NT2/D1 (cell line): ENCODE measurements around the gene CLIP4.

Source experiments
- DNase-seq: peaks from one replicate; pipeline ENCODE4 v3.0.0-alpha.2; 2011; ENCODE audit warnings: low read depth, low spot score
- H3K27me3 ChIP-seq: 2 replicates; pipeline ENCODE4 v1.6.0; 2011; ENCODE audit warnings: mild to moderate bottlenecking; ENCODE audit not compliant: insufficient read length, insufficient read depth
- H3K36me3 ChIP-seq: 2 replicates; pipeline ENCODE4 v1.6.1; 2011; ENCODE audit warnings: mild to moderate bottlenecking, low read length, mixed read lengths; ENCODE audit not compliant: insufficient read depth, insufficient read length
- H3K4me1 ChIP-seq: 2 replicates; pipeline ENCODE4 v1.5.1; 2011; ENCODE audit not compliant: insufficient read depth, insufficient read length
- H3K4me3 ChIP-seq: 2 replicates; pipeline ENCODE4 v1.5.1; 2011; ENCODE audit warnings: low read depth; ENCODE audit not compliant: insufficient read length
- H3K9ac ChIP-seq: 2 replicates; pipeline ENCODE4 v1.6.0; 2011; ENCODE audit warnings: low read depth; ENCODE audit not compliant: insufficient read length
- H3K9me3 ChIP-seq: 2 replicates; pipeline ENCODE4 v1.5.1; 2011; ENCODE audit warnings: mild to moderate bottlenecking, low read length; ENCODE audit not compliant: insufficient read depth
- SUZ12 ChIP-seq: IDR thresholded peaks from 2 replicates; pipeline ENCODE4 v1.6.1; 2011; ENCODE audit not compliant: insufficient read length, insufficient read depth; ENCODE audit errors: extremely low read depth
- YY1 ChIP-seq: IDR thresholded peaks from 2 replicates; pipeline ENCODE4 v1.6.1; 2011; ENCODE audit not compliant: insufficient read length, insufficient read depth
- ZNF274 ChIP-seq: IDR thresholded peaks from 2 replicates; pipeline ENCODE4 v1.6.1; 2011; ENCODE audit warnings: mild to moderate bottlenecking, low read depth, low read length

Gene CLIP4

DNA sequence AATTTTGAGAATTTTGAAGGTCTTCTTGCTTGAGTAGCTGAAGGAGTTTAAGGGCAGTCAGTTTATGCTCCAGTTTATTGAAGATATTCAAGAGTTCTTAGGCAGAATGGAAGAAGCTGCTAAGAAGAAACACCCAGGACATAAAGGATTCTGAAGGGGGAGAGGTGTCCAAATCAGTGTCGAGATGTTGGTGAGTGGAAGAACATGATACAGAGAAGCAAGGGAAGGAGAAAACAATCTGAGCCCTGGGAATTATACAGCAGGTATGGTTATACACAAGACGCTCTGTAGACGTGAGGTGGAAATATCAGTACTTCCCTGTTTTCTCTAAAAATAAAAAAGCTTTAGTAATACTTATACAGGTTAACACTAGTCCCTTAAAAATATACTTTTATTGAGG, 60.1 kb downstream of the CLIP4 start:
- Histone ChIP-seq H3K9ac (no peak overlapping the region), H3K36me3 (no peaks in the 10 kb centered on the region), H3K27me3 (peaks cover 35% of the 10 kb centered on the region), H3K4me3 (no peak overlapping the region), H3K4me1 (no peaks in the 10 kb centered on the region), H3K9me3 (no peaks in the 10 kb centered on the region)
- TF ChIP-seq ZNF274 (no peak), YY1 (no peak)
- no peak for DNase-seq

DNA sequence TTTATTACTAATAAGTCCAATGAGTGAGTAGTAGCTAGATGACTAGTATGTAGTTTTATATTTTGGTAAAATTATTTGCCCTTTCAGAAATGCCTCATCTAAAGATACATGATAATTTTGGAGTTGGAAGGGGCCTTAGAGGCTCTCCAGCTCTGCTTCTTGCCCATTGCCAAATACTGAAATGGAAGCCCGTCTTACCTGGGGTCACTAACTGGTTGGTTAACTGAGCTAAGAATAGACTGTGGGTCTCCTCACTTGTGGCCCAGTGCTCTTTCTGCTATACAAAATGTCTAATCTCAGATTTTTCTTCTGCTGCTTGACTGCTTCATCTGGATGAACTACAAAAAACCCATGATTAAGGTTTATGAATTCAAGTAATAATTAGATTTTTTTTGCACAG, 67.1 kb downstream of the CLIP4 start:
- H3K27me3 ChIP-seq, result peaks cover 19% of the 10 kb centered on the region
- no peaks in the 10 kb centered on the region for H3K36me3 ChIP-seq
- peaks cover 2% of the 10 kb centered on the region; the same call in 1 of the 2 replicates for H3K9me3 ChIP-seq
- TF ChIP-seq ZNF274, result no peak
- TF ChIP-seq YY1, result no peak
- no peak for TF ChIP-seq SUZ12
- no peak overlapping the region for H3K4me3 ChIP-seq
- DNase-seq, result no peak
- H3K4me1 ChIP-seq, result no peaks in the 10 kb centered on the region
- no peak overlapping the region for H3K9ac ChIP-seq

DNA sequence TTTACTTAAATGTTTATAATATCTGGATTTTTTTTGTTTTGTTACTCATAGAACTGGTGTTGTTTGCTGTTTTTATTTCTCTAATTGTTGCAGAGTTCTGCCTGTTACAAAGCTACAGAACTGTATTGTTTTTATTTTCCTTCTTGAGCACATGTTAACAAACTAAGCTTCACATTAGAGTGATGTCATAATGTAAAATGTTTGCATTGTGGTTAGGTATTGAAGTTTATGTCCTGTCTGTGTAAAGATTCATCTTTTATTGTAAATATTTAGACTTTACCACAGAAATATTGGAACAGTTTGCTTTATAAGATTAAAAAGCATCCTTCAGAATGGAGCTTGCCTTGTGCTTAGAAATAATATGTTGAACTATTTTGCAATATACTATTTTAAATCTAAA, 67.7 kb downstream of the CLIP4 start:
- peaks cover 14% of the 10 kb centered on the region for H3K27me3 ChIP-seq
- TF ChIP-seq SUZ12 (no peak), YY1 (no peak), ZNF274 (no peak)
- H3K4me1 ChIP-seq, result no peaks in the 10 kb centered on the region
- no peak overlapping the region for H3K4me3 ChIP-seq
- H3K9me3 ChIP-seq, result peaks cover 5% of the 10 kb centered on the region; the same call in 1 of the 2 replicates
- DNase-seq, result no peak
- H3K9ac ChIP-seq, result no peak overlapping the region
- no peaks in the 10 kb centered on the region for H3K36me3 ChIP-seq

DNA sequence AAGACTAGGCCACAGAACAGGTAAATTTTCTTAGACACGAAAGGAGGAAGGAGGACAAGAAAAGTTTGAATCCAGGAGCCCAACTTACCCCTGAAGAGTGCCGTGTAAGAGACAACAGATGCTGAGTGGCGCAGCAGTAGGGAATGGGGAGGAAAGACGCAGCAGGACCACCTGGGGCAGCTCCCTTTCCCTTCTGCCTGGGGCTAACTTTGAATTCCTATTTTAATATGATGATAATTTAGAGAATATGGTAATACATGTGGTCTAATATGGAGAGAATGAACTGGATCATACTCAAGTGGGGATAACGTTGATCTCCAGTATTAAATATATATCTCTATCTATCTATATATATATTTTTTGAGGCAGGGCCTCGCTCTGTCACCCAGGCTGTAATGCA, 69.3 kb downstream of the CLIP4 start:
- H3K36me3 ChIP-seq, result no peaks in the 10 kb centered on the region
- no peak overlapping the region for H3K4me3 ChIP-seq
- H3K9me3 ChIP-seq, result peaks cover 5% of the 10 kb centered on the region; the same call in 1 of the 2 replicates
- TF ChIP-seq YY1 (no peak), ZNF274 (no peak), SUZ12 (no peak)
- no peak overlapping the region for H3K9ac ChIP-seq
- no peaks in the 10 kb centered on the region for H3K4me1 ChIP-seq
- no peak for DNase-seq
- peaks cover 4% of the 10 kb centered on the region for H3K27me3 ChIP-seq

DNA sequence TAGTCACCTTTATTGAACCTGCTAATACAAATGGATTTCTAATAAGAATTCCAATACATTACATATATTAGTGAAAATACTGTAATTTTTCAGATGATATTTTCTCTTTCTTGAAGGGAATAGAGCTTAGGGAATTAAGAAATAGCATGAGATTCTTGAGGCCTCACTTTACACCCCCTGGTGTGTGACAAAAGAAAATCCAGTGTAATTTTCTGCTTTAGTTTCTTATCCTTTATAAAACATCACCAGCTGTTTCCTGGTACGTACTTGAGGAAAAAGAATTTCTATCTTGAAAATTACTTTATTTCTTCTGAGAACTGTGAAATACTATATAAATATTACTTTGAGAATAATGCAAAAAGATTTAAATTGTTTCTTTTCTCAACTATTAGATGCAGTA, 71.6 kb downstream of the CLIP4 start:
- Histone ChIP-seq H3K9me3 (peaks cover 5% of the 10 kb centered on the region; the same call in 1 of the 2 replicates), H3K4me3 (no peak overlapping the region), H3K9ac (no peak overlapping the region), H3K27me3 (no peaks in the 10 kb centered on the region), H3K36me3 (no peaks in the 10 kb centered on the region), H3K4me1 (no peaks in the 10 kb centered on the region)
- no peak for DNase-seq
- TF ChIP-seq SUZ12 (no peak), YY1 (no peak), ZNF274 (no peak)

DNA sequence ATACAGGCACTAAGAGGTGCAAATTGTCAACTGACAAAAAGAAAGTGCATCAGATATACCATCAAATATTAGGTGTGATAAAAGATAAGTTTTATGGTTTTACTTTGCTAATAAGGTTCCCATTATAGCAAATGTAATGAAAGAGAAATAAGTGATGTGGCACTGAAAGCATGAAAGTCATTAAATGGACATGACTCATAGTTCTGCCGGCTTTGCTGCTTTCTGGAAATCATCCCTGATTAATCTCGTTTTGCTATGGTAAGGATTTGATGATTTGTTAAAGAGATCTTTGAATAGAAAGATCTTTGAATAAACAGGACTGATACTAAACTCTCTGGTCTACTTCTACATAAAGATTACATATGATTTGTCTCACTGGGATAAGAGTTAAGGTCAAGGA, 72.7 kb downstream of the CLIP4 start:
- Histone ChIP-seq H3K9ac (no peak overlapping the region), H3K27me3 (no peaks in the 10 kb centered on the region), H3K4me1 (no peaks in the 10 kb centered on the region), H3K4me3 (no peak overlapping the region), H3K9me3 (peaks cover 5% of the 10 kb centered on the region; the same call in 1 of the 2 replicates), H3K36me3 (no peaks in the 10 kb centered on the region)
- TF ChIP-seq ZNF274 (no peak), YY1 (no peak), SUZ12 (no peak)
- DNase-seq, result no peak

DNA sequence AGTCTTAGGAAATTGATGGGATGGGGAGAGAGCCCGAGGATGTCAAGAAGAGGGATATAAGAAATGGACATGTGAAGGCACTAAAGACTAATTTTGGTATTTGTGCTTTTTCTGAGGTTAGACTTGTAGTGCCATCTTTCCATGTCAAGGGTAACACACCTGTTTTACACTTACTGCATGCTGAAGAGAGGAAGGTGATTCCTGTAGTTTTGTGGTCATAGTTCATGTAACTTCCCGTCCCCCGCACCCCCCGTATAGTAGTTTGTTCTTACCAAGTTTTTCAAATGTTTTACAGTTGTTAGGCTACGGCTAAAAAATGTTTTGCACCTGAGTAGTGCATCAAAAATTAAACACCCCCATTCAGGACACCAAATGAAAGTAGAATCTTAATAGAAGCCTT, 73.8 kb downstream of the CLIP4 start:
- Histone ChIP-seq H3K4me3 (no peak overlapping the region), H3K4me1 (no peaks in the 10 kb centered on the region), H3K36me3 (no peaks in the 10 kb centered on the region), H3K9ac (no peak overlapping the region), H3K27me3 (no peaks in the 10 kb centered on the region), H3K9me3 (peaks cover 5% of the 10 kb centered on the region; the same call in 1 of the 2 replicates)
- TF ChIP-seq YY1, result no peak
- TF ChIP-seq ZNF274, result no peak
- TF ChIP-seq SUZ12, result no peak
- no peak for DNase-seq
